ENCODE results near the gene DTNB.

- TF ChIP-seq, protein P1, sequence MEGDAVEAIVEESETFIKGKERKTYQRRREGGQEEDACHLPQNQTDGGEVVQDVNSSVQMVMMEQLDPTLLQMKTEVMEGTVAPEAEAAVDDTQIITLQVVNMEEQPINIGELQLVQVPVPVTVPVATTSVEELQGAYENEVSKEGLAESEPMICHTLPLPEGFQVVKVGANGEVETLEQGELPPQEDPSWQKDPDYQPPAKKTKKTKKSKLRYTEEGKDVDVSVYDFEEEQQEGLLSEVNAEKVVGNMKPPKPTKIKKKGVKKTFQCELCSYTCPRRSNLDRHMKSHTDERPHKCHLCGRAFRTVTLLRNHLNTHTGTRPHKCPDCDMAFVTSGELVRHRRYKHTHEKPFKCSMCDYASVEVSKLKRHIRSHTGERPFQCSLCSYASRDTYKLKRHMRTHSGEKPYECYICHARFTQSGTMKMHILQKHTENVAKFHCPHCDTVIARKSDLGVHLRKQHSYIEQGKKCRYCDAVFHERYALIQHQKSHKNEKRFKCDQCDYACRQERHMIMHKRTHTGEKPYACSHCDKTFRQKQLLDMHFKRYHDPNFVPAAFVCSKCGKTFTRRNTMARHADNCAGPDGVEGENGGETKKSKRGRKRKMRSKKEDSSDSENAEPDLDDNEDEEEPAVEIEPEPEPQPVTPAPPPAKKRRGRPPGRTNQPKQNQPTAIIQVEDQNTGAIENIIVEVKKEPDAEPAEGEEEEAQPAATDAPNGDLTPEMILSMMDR (IDR thresholded peaks at IDR 0.05), result no peak
- TF ChIP-seq POLR2AphosphoS5 (IDR thresholded peaks at IDR 0.05), result no peak
- no peak for TF ChIP-seq EP300 (IDR thresholded peaks at IDR 0.05)
These were observed 34.7 kb upstream of the DTNB start for GRCh38 chr2:25707927-25708590.

Measured in esophagus muscularis mucosa (tissue), 4 donors.